Prostate gland (tissue), 2 donors: ENCODE results near the gene RAPGEF4. TPM values are rescaled to one million over a fixed set of nuclear protein-coding genes. Genes with fewer than 3 reads are reported as not detected.

Source experiments
- DNase-seq: peaks from one replicate; pipeline ENCODE4 v3.0.0-alpha.2; 2019; ENCODE audit warnings: low spot score
- H3K27ac ChIP-seq, 2 donors: fragments of 200-600 bp; sonication (generic); 2 replicates each; pipeline ENCODE4 v1.5.1; 2017 to 2019
- H3K27me3 ChIP-seq: fragments of 200-600 bp; sonication (generic); replicated peaks from 2 replicates; pipeline ENCODE4 v1.5.1; 2019; ENCODE audit not compliant: insufficient read depth
- H3K36me3 ChIP-seq, 2 donors: fragments of 200-600 bp; sonication (generic); 1 replicate in 1 of 2; 2 replicates in 1 of 2; pipeline versions ENCODE4 v1.5.1 to v1.8.1; 2017 to 2019
- H3K4me1 ChIP-seq: fragments of 200-600 bp; sonication (generic); replicated peaks from 2 replicates; pipeline ENCODE4 v1.5.1; 2019
- H3K4me3 ChIP-seq, 2 donors: fragments of 200-600 bp; sonication (generic); 2 replicates each; pipeline ENCODE4 v1.5.1; 2017 to 2019
- H3K9me3 ChIP-seq: fragments of 200-600 bp; sonication (generic); 2 replicates; pipeline ENCODE4 v1.5.1; 2017
- CTCF ChIP-seq, 4 experiments: fragments of 200-600 bp in 2 of 4; fragments of 450-650 bp in 2 of 4; sonication (generic) in 2 of 4; IDR thresholded peaks; 1 replicate in 3 of 4; 2 replicates in 1 of 4; pipeline ENCODE4 v1.5.1; 2016 to 2019; ENCODE audit warnings: antibody characterized with exemption in 4 of 4, mild to moderate bottlenecking in 2 of 4, moderate library complexity in 2 of 4
- POLR2A ChIP-seq: fragments of 450-650 bp; IDR thresholded peaks from one replicate; pipeline ENCODE4 v1.6.1; 2016; ENCODE audit warnings: antibody characterized with exemption, mild to moderate bottlenecking
- POLR2AphosphoS5 ChIP-seq: sonication (generic); formaldehyde crosslinking; IDR thresholded peaks from one replicate; pipeline ENCODE4 v1.6.1; 2017; ENCODE audit warnings: antibody characterized with exemption
- WGBS: methylation state at CpG from one replicate; pipeline ENCODE4 v1.1.5; 2018; 5-methylcytosine and 5-hydroxymethylcytosine counted together
- intact Hi-C: fragments of 100-400 bp; cut with DNase I; formaldehyde crosslinking; loops from one replicate; pipeline ENCODE4 v1.14.2; 2022
- total RNA-seq, 2 donors: library from RNA; depleted of rRNA; stranded (reverse); fragments of >200 nt; gene quantifications; one replicate each; pipeline ENCODE4 v1.1.0, GENCODE V29; 2016

Gene RAPGEF4
- total RNA-seq, 2 donors from 2014 or later = 7.3 to 31.0 TPM

GRCh38 chr2:173028141-173028540 is 292.5 kb downstream of the RAPGEF4 start:
- Histone ChIP-seq H3K27ac (peak overlapping the region; percentile 38 to 41), H3K4me1 (no peaks in the 10 kb centered on the region), H3K9me3 (no peaks in the 10 kb centered on the region), H3K36me3 (no peaks in the 10 kb centered on the region), H3K4me3 (no peak overlapping the region), H3K27me3 (no peaks in the 10 kb centered on the region)
- no peak for DNase-seq
- intact Hi-C loops = loop anchor here (5.0 to 10.0 kb wide), 3 partner anchors 49 to 327 kb away; partner anchors contain the start of genes CDCA7 and MAP3K20
- no peak for TF ChIP-seq CTCF (IDR thresholded peaks at IDR 0.05)
- no peak for TF ChIP-seq POLR2AphosphoS5
- TF ChIP-seq POLR2A = no peak
- WGBS = 57% methylated on average over 1 of the region's 1 CpG

- no peak for DNase-seq
- Histone ChIP-seq H3K4me1 (no peaks in the 10 kb centered on the region), H3K27ac (peak overlapping the region; percentile 38 to 41), H3K27me3 (no peaks in the 10 kb centered on the region), H3K4me3 (no peak overlapping the region), H3K36me3 (no peaks in the 10 kb centered on the region), H3K9me3 (no peaks in the 10 kb centered on the region)
- 29% methylated on average over 5 of the region's 5 CpGs for WGBS
- TF ChIP-seq POLR2AphosphoS5 = peak; percentile 79
- no peak for TF ChIP-seq CTCF (IDR thresholded peaks at IDR 0.05)
- TF ChIP-seq POLR2A = no peak
- intact Hi-C loops = loop anchor here (5.0 to 10.0 kb wide), 3 partner anchors 49 to 326 kb away; partner anchors contain the start of genes CDCA7 and MAP3K20
Observed at GRCh38 chr2:173028671-173029070, 293.0 kb downstream of the RAPGEF4 start.

DNA sequence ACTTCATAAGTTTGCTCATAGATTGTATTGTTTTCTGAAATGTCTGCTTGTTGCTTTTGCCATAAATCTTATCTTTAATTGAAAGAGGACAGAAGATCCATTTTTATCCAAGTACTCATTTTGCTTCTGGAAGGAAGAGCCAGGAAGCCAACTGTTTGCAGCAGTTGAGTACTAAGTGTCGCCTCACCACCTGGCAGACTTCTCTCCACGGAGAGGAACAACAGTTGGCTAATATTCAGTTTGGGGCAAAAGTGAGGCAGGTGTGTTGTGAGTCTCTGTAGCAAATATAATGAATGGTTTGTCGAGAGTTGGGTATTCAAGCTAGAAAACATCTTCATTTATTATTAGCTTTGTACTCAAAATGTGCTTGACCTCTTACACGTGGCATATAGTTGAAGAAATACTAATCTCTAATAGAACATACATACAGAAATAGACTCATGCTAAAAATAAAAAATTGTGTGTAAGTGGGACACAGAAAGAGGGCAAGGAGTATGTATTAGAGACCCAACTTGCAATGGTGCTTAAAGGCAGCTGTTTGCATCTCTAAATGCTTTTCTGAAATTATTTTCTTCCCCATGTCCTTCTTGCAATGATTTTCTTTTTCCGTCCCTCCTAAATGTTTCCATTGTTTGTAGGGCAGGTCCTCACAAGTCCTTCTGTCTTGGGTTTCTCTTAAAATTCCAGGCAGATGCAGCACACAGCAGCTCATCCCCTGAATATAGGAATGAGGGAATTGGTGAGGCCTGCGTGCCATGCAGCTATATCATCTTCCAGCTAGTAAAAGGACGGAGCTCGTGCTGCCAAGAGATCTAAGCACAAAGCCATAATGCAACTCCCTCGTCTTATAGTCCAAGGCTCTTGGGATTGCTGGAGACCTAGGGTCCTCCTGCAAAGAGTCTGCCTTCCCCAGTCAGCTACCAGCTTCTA is 295.2 kb downstream of the RAPGEF4 start:
- H3K4me3 ChIP-seq = no peak overlapping the region
- intact Hi-C loops = no loop called here
- 49% methylated on average over 9 of the region's 9 CpGs for WGBS
- H3K27me3 ChIP-seq = no peaks in the 10 kb centered on the region
- no peaks in the 10 kb centered on the region for H3K9me3 ChIP-seq
- H3K4me1 ChIP-seq = no peaks in the 10 kb centered on the region
- no peak overlapping the region for H3K27ac ChIP-seq
- no peak for DNase-seq
- no peak for TF ChIP-seq POLR2A
- no peak for TF ChIP-seq POLR2AphosphoS5
- no peak for TF ChIP-seq CTCF (IDR thresholded peaks at IDR 0.05)
- H3K36me3 ChIP-seq = no peaks in the 10 kb centered on the region

GRCh38 chr2:173032032-173032431 is 296.4 kb downstream of the RAPGEF4 start:
- Histone ChIP-seq H3K4me3 (no peak overlapping the region), H3K4me1 (no peaks in the 10 kb centered on the region), H3K36me3 (no peaks in the 10 kb centered on the region), H3K27me3 (no peaks in the 10 kb centered on the region), H3K9me3 (no peaks in the 10 kb centered on the region), H3K27ac (no peak overlapping the region)
- WGBS = 80% methylated on average over 4 of the region's 4 CpGs
- TF ChIP-seq CTCF (IDR thresholded peaks at IDR 0.05) (no peak), POLR2AphosphoS5 (no peak), POLR2A (no peak)
- intact Hi-C loops = no loop called here
- DNase-seq = no peak
